ENCODE data around the gene MON1A. TPM values are rescaled to one million over a fixed set of nuclear protein-coding genes. Genes with fewer than 3 reads are reported as not detected.

The MON1A gene
- total RNA-seq, 1 donor, result 13.0 TPM

DNA sequence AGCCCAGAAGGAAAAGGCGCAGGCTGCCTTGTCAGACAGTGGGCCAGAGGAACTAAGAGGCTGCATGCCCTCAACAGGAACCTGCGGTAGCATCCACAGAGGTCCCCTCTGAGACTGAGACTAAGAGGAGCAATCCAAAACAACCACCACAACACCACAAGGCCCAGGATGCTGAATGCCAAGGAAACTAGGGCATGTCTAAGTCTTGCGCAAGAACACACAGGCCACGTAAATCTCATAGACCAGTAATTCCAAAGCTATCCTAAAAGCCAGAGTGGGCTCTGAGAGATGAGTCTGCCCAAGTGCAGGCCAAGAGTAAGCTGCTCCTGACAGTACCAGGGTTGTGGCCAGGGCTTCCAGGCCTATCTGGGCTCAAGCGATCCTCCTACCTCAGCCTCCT, 12.9 kb downstream of the MON1A start:
- Histone ChIP-seq H4K20me1 (ENCODE audit: insufficient read depth, low read length) (peaks cover 6% of the 10 kb centered on the region), H2AFZ (ENCODE audit: low read length) (no peak overlapping the region), H3K79me2 (ENCODE audit: insufficient read depth, low read length) (no peaks in the 10 kb centered on the region), H3K9me3 (ENCODE audit: low read depth, low read length) (no peaks in the 10 kb centered on the region), H3K36me3 (ENCODE audit: insufficient read depth, low read length) (peaks cover 3% of the 10 kb centered on the region), H3K4me3 (ENCODE audit: insufficient read depth, low read length) (no peak overlapping the region), H3K27me3 (ENCODE audit: insufficient read depth, low read length) (no peaks in the 10 kb centered on the region), H3K27ac (ENCODE audit: low read depth, low read length) (no peak overlapping the region), H3K4me1 (ENCODE audit: insufficient read depth, low read length) (peaks cover 4% of the 10 kb centered on the region), H3K4me2 (ENCODE audit: insufficient read depth, low read length) (no peak overlapping the region)
- TF ChIP-seq, protein P1, sequence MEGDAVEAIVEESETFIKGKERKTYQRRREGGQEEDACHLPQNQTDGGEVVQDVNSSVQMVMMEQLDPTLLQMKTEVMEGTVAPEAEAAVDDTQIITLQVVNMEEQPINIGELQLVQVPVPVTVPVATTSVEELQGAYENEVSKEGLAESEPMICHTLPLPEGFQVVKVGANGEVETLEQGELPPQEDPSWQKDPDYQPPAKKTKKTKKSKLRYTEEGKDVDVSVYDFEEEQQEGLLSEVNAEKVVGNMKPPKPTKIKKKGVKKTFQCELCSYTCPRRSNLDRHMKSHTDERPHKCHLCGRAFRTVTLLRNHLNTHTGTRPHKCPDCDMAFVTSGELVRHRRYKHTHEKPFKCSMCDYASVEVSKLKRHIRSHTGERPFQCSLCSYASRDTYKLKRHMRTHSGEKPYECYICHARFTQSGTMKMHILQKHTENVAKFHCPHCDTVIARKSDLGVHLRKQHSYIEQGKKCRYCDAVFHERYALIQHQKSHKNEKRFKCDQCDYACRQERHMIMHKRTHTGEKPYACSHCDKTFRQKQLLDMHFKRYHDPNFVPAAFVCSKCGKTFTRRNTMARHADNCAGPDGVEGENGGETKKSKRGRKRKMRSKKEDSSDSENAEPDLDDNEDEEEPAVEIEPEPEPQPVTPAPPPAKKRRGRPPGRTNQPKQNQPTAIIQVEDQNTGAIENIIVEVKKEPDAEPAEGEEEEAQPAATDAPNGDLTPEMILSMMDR (IDR thresholded peaks at IDR 0.05; ENCODE audit: extremely low read depth, low read depth, low read length), result no peak
- peak; percentile 89 for DNase-seq (ENCODE audit: insufficient read length, low spot score, missing footprints)

DNA sequence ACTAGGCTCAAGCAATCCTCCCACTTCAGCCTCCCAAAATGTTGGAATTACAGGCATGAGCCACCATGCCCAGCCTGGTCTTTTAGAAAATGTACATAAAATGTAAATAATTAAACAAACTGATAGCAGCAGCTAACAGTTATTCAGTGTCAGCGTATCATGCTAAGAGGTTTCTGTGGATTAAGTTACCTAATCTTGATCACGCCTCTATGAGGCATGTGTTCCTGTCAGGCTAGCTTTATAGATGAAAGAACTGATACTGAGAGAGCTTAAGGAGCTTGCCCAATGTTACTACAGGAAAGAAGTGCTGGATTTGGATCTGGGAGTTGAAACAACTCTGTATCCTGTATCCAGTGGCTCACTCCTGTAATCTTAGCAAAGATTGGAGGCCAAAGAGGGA, 14.7 kb downstream of the MON1A start:
- peaks cover 6% of the 10 kb centered on the region for H4K20me1 ChIP-seq (ENCODE audit: insufficient read depth, low read length)
- no peaks in the 10 kb centered on the region for H3K27me3 ChIP-seq (ENCODE audit: insufficient read depth, low read length)
- H3K4me3 ChIP-seq (ENCODE audit: insufficient read depth, low read length), result no peak overlapping the region
- no peak overlapping the region for H3K4me2 ChIP-seq (ENCODE audit: insufficient read depth, low read length)
- H3K9me3 ChIP-seq (ENCODE audit: low read depth, low read length), result no peaks in the 10 kb centered on the region
- H3K4me1 ChIP-seq (ENCODE audit: insufficient read depth, low read length), result peaks cover 4% of the 10 kb centered on the region
- H3K36me3 ChIP-seq (ENCODE audit: insufficient read depth, low read length), result peaks cover 6% of the 10 kb centered on the region
- no peak overlapping the region for H2AFZ ChIP-seq (ENCODE audit: low read length)
- H3K79me2 ChIP-seq (ENCODE audit: insufficient read depth, low read length), result no peaks in the 10 kb centered on the region
- no peak overlapping the region for H3K27ac ChIP-seq (ENCODE audit: low read depth, low read length)
- TF ChIP-seq, protein P1 (IDR thresholded peaks at IDR 0.05; ENCODE audit: extremely low read depth, low read depth, low read length), result no peak
- no peak for DNase-seq (ENCODE audit: insufficient read length, low spot score, missing footprints)

DNA sequence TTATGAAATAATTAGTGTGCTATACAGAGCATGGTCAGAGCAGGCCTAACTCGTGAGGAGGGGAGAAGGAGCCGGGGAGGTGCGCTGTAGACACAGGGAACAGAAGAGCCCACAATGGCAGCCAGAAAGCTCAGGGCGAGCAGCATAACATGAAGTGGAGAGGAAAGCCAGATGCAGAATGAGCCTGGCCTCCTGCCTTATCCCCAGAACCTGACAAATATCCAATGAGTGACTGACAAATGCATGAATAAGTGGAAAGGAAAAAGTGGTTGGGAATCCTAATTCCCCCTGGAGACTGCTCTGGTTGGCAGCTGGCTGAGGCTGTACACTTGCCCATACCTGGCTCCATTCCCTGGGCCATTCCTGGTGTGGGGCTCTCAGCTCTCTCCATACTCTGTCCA, 16.7 kb downstream of the MON1A start:
- H3K36me3 ChIP-seq (ENCODE audit: insufficient read depth, low read length), result peaks cover 6% of the 10 kb centered on the region
- no peaks in the 10 kb centered on the region for H3K9me3 ChIP-seq (ENCODE audit: low read depth, low read length)
- H3K4me3 ChIP-seq (ENCODE audit: insufficient read depth, low read length), result no peak overlapping the region
- DNase-seq (ENCODE audit: insufficient read length, low spot score, missing footprints), result peak; percentile 70
- H3K27ac ChIP-seq (ENCODE audit: low read depth, low read length), result no peak overlapping the region
- peaks cover 4% of the 10 kb centered on the region for H3K4me1 ChIP-seq (ENCODE audit: insufficient read depth, low read length)
- no peak overlapping the region for H3K4me2 ChIP-seq (ENCODE audit: insufficient read depth, low read length)
- H3K79me2 ChIP-seq (ENCODE audit: insufficient read depth, low read length), result no peaks in the 10 kb centered on the region
- no peak overlapping the region for H2AFZ ChIP-seq (ENCODE audit: low read length)
- TF ChIP-seq, protein P1 (IDR thresholded peaks at IDR 0.05; ENCODE audit: extremely low read depth, low read depth, low read length), result no peak
- H3K27me3 ChIP-seq (ENCODE audit: insufficient read depth, low read length), result no peaks in the 10 kb centered on the region
- peaks cover 6% of the 10 kb centered on the region for H4K20me1 ChIP-seq (ENCODE audit: insufficient read depth, low read length)

DNA sequence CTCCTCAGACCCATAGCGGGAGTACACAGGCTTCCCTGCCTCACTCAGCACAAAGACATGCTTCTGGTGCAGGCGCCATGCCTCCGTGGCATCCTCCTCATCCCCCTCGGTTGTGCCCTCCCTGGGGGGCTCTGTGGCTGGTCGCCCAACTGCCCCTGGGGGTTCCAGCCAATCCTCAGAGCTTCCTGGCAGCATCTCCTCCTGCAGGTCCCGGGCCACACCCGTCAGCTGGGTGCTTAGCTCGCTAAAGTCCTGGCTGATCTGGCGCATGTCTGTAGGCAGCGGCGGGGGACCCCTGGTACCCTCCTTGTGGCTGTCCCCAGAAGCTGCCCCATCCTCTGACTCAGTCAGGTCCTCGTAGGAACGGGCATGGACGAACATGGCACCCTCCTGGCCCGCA, 18.0 kb downstream of the MON1A start:
- H3K79me2 ChIP-seq (ENCODE audit: insufficient read depth, low read length), result no peaks in the 10 kb centered on the region
- H3K9me3 ChIP-seq (ENCODE audit: low read depth, low read length), result no peaks in the 10 kb centered on the region
- no peaks in the 10 kb centered on the region for H3K27me3 ChIP-seq (ENCODE audit: insufficient read depth, low read length)
- H3K36me3 ChIP-seq (ENCODE audit: insufficient read depth, low read length), result peaks cover 6% of the 10 kb centered on the region
- no peak overlapping the region for H3K27ac ChIP-seq (ENCODE audit: low read depth, low read length)
- peaks cover 6% of the 10 kb centered on the region for H4K20me1 ChIP-seq (ENCODE audit: insufficient read depth, low read length)
- no peak for DNase-seq (ENCODE audit: insufficient read length, low spot score, missing footprints)
- no peaks in the 10 kb centered on the region for H3K4me1 ChIP-seq (ENCODE audit: insufficient read depth, low read length)
- no peak overlapping the region for H2AFZ ChIP-seq (ENCODE audit: low read length)
- no peak overlapping the region for H3K4me2 ChIP-seq (ENCODE audit: insufficient read depth, low read length)
- no peak overlapping the region for H3K4me3 ChIP-seq (ENCODE audit: insufficient read depth, low read length)
- TF ChIP-seq, protein P1 (IDR thresholded peaks at IDR 0.05; ENCODE audit: extremely low read depth, low read depth, low read length), result no peak
